A673 (cell line): ENCODE results near the gene CUL2. TPM values are rescaled to one million over a fixed set of nuclear protein-coding genes. Genes with fewer than 3 reads are reported as not detected.

ENCODE experiments used
- BruUV-seq: library from RNA; stranded (reverse); fragments of 400-500 nt; replicated peaks from 2 replicates; lab custom pipeline; 2021; lab: Mats Ljungman, UMichigan
- CTCF ChIA-PET: fragments of 300-600 bp; sonication (Branson Sonifier 250); formaldehyde crosslinking; loops from one replicate; lab custom pipeline; 2022; ENCODE audit warnings: antibody characterized with exemption; lab: Charles Lee
- POLR2A ChIA-PET: fragments of 300-600 bp; sonication (Branson Sonifier 250); formaldehyde crosslinking; loops from one replicate; lab custom pipeline; 2022; ENCODE audit warnings: antibody characterized with exemption; ENCODE audit not compliant: low non-redundant PET; lab: Charles Lee
- DNase-seq: peaks from one replicate; pipeline ENCODE4 v3.0.0-alpha.2; 2015; ENCODE audit warnings: low spot score
- H3K27ac ChIP-seq: fragments of 200-600 bp; sonication (generic); 2 replicates; pipeline ENCODE4 v1.5.1; 2016; ENCODE audit warnings: mixed run types, low read depth, mild to moderate bottlenecking, mixed read lengths, antibody characterized with exemption, low read length; ENCODE audit not compliant: poor library complexity, severe bottlenecking
- H3K27me3 ChIP-seq: fragments of 200-600 bp; sonication (generic); replicated peaks from 2 replicates; pipeline ENCODE4 v1.6.1; 2017; ENCODE audit warnings: mixed run types, low read depth, mild to moderate bottlenecking, mixed read lengths, antibody characterized with exemption, low read length; ENCODE audit not compliant: insufficient read depth, poor library complexity
- H3K36me3 ChIP-seq: fragments of 200-600 bp; sonication (generic); 2 replicates; pipeline ENCODE4 v1.6.1; 2016; ENCODE audit warnings: mixed run types, mild to moderate bottlenecking, mixed read lengths, antibody characterized with exemption, low read length; ENCODE audit not compliant: insufficient read depth, poor library complexity, severe bottlenecking
- H3K4me1 ChIP-seq: fragments of 200-600 bp; sonication (generic); 2 replicates; pipeline ENCODE4 v1.6.1; 2017; ENCODE audit warnings: mixed run types, mild to moderate bottlenecking, mixed read lengths, antibody characterized with exemption, low read length; ENCODE audit not compliant: insufficient read depth, poor library complexity, severe bottlenecking
- H3K4me3 ChIP-seq: fragments of 200-600 bp; sonication (generic); 2 replicates; pipeline ENCODE4 v1.5.1; 2016; ENCODE audit warnings: low read depth, mixed run types, mild to moderate bottlenecking, mixed read lengths, low read length; ENCODE audit not compliant: poor library complexity, severe bottlenecking
- H3K9me3 ChIP-seq: fragments of 200-600 bp; sonication (generic); 2 replicates; pipeline ENCODE4 v1.6.1; 2016; ENCODE audit warnings: mixed run types, low read depth, mild to moderate bottlenecking, mixed read lengths, antibody characterized with exemption, low read length; ENCODE audit not compliant: poor library complexity, severe bottlenecking
- EZH2 ChIP-seq: fragments of 200-600 bp; sonication (generic); IDR thresholded peaks from 2 replicates; pipeline ENCODE4 v1.6.1; 2017; ENCODE audit warnings: borderline replicate concordance, low read depth, mild to moderate bottlenecking, mixed read lengths, antibody characterized with exemption, low read length; ENCODE audit not compliant: poor library complexity, severe bottlenecking
- intact Hi-C: fragments of 100-400 bp; cut with micrococcal nuclease; formaldehyde crosslinking; loops from one replicate; pipeline ENCODE4 v1.10.0; 2022; ENCODE audit not compliant: unreplicated experiment
- microRNA-seq: library from miRNA; unstranded; fragments of <30 nt; microRNA quantifications from one replicate; pipeline ENCODE4 v1.2.0, GENCODE V29; 2021
- total RNA-seq: library from RNA; stranded (reverse); gene quantifications from 2 replicates; pipeline ENCODE4 v1.2.3, GENCODE V29; 2021
- TF ChIP-seq, protein P1 (sequence below): fragments of 300-800, 200-600 bp; sonication (generic); conservative IDR thresholded peaks from 2 replicates; pipeline ENCODE4 v1.5.1; 2017; ENCODE audit warnings: low read depth, mild to moderate bottlenecking, antibody characterized with exemption, low read length, moderate library complexity, mixed read lengths

CUL2 gene
- total RNA-seq, 1 experiment from 2014 or later, result 45.2 TPM

DNA sequence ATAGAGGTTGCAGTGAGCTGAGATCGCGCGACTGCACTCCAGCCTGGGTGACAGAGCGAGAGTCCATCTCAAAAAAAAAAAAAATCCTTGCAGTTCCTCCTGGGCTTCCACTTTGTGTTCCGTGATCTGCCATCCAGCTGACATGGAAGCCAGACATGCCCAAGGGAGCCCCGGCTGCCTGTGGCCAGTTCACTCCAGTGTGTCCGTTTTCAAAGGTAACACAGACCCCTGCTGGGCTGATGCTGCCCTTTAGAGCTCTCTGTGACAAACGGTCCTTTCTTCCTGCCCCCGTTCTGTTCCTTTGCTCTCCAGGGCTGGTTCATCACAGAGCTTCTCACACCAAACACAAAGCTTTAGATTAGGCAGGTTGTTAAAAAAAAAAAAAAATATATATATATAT lies 130.8 kb downstream of the CUL2 start:
- no peak overlapping the region for H3K27ac ChIP-seq
- no peak overlapping the region for H3K4me3 ChIP-seq
- no peaks in the 10 kb centered on the region for H3K27me3 ChIP-seq
- H3K9me3 ChIP-seq, result no peaks in the 10 kb centered on the region
- no peaks in the 10 kb centered on the region for H3K36me3 ChIP-seq
- CTCF ChIA-PET, result no interaction called here
- DNase-seq, result no peak
- no TSS peak for BruUV-seq
- intact Hi-C loops, result no loop called here
- no peaks in the 10 kb centered on the region for H3K4me1 ChIP-seq
- POLR2A ChIA-PET, result no interaction called here
- TF ChIP-seq, protein P1, sequence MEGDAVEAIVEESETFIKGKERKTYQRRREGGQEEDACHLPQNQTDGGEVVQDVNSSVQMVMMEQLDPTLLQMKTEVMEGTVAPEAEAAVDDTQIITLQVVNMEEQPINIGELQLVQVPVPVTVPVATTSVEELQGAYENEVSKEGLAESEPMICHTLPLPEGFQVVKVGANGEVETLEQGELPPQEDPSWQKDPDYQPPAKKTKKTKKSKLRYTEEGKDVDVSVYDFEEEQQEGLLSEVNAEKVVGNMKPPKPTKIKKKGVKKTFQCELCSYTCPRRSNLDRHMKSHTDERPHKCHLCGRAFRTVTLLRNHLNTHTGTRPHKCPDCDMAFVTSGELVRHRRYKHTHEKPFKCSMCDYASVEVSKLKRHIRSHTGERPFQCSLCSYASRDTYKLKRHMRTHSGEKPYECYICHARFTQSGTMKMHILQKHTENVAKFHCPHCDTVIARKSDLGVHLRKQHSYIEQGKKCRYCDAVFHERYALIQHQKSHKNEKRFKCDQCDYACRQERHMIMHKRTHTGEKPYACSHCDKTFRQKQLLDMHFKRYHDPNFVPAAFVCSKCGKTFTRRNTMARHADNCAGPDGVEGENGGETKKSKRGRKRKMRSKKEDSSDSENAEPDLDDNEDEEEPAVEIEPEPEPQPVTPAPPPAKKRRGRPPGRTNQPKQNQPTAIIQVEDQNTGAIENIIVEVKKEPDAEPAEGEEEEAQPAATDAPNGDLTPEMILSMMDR, result no peak
- no peak for TF ChIP-seq EZH2

Small RNAs within 50 kb of the gene (microRNA-seq; reads per million reads assigned to microRNA genes)
- gene MIR3611, result 14.0 reads per million, percentile 36 among the genes with 10 or more reads in this experiment

Other genes with a start within 250 kb of the CUL2 start
- gene CREM, start 36.5 kb upstream of the CUL2 start, total RNA-seq, result 58.4 and 66.3 TPM in 2 replicates
- 84.8 and 85.8 TPM in 2 replicates for gene CCNY, start 246.2 kb upstream of the CUL2 start, total RNA-seq